SK-N-SH treated with all-trans-retinoic acid at 6 μM for 48 hours (cell line): Measurements from ENCODE around the gene C1orf56.
A peak's percentile ranks its signal among the peaks of the same experiment; 100 is the strongest.

Source experiments
- ATAC-seq: fragments of 200-7000 bp; cut with Tn5 transposase; 3 replicates; pipeline ENCODE4 v1.9.1; 2020; ENCODE audit warnings: mild to moderate bottlenecking, moderate library complexity
- ARNTL ChIP-seq: fragments of 450-650 bp; formaldehyde crosslinking; IDR thresholded peaks from 2 replicates; pipeline ENCODE4 v1.5.0; 2020; ENCODE audit warnings: low read depth, mild to moderate bottlenecking, moderate library complexity, borderline replicate concordance
- BACH2 ChIP-seq: fragments of 250-450 bp; sonication (Bioruptor Pico); IDR thresholded peaks from 2 replicates; pipeline ENCODE4 v1.9.0; 2021; ENCODE audit warnings: mild to moderate bottlenecking, borderline replicate concordance
- CREB5 ChIP-seq: fragments of 250-450 bp; sonication (Bioruptor Pico); IDR thresholded peaks from 2 replicates; pipeline ENCODE4 v1.5.1; 2020; ENCODE audit warnings: low read depth, mild to moderate bottlenecking, moderate library complexity
- CSDC2 ChIP-seq: fragments of 250-450 bp; sonication (Bioruptor Pico); IDR thresholded peaks from 2 replicates; pipeline ENCODE4 v1.5.0; 2020; ENCODE audit warnings: mild to moderate bottlenecking, moderate library complexity
- GLIS3 ChIP-seq: fragments of 250-450 bp; sonication (Bioruptor Pico); IDR thresholded peaks from 2 replicates; pipeline ENCODE4 v1.5.0; 2020; ENCODE audit warnings: mild to moderate bottlenecking, moderate library complexity
- OSR1 ChIP-seq: fragments of 250-450 bp; sonication (Bioruptor Pico); IDR thresholded peaks from 2 replicates; pipeline ENCODE4 v1.8.0; 2022; ENCODE audit warnings: moderate library complexity, mild to moderate bottlenecking, inconsistent platforms
- PATZ1 ChIP-seq: fragments of 250-450 bp; sonication (Bioruptor Pico); IDR thresholded peaks from 2 replicates; pipeline ENCODE4 v1.8.0; 2020; ENCODE audit warnings: mild to moderate bottlenecking, moderate library complexity, borderline replicate concordance
- POU6F1 ChIP-seq: fragments of 250-450 bp; sonication (Bioruptor Pico); IDR thresholded peaks from 2 replicates; pipeline ENCODE4 v1.8.0; 2021; ENCODE audit warnings: low read depth, mild to moderate bottlenecking, moderate library complexity, borderline replicate concordance
- PPARA ChIP-seq: fragments of 250-450 bp; sonication (Bioruptor Pico); IDR thresholded peaks from 2 replicates; pipeline ENCODE4 v1.5.0; 2020; ENCODE audit warnings: mild to moderate bottlenecking, borderline replicate concordance
- RARB ChIP-seq: fragments of 250-450 bp; sonication (Bioruptor Pico); IDR thresholded peaks from 2 replicates; pipeline ENCODE4 v1.8.0; 2021; ENCODE audit warnings: mild to moderate bottlenecking, moderate library complexity
- SNAI2 ChIP-seq: fragments of 250-450 bp; sonication (Bioruptor Pico); IDR thresholded peaks from 2 replicates; pipeline ENCODE4 v1.5.0; 2020; ENCODE audit warnings: mild to moderate bottlenecking, moderate library complexity
- TCF4 ChIP-seq: fragments of 250-450 bp; sonication (Bioruptor Pico); IDR thresholded peaks from 2 replicates; pipeline ENCODE4 v1.8.0; 2021; ENCODE audit warnings: mild to moderate bottlenecking, moderate library complexity, borderline replicate concordance
- TOX ChIP-seq: fragments of 250-450 bp; sonication (Bioruptor Pico); IDR thresholded peaks from 2 replicates; pipeline ENCODE4 v1.8.0; 2021; ENCODE audit warnings: mild to moderate bottlenecking, moderate library complexity, borderline replicate concordance
- TSHZ2 ChIP-seq: fragments of 250-450 bp; sonication (Bioruptor Pico); IDR thresholded peaks from 2 replicates; pipeline ENCODE4 v1.5.0; 2020; ENCODE audit warnings: mild to moderate bottlenecking, moderate library complexity
- ZC3H10 ChIP-seq: fragments of 250-450 bp; sonication (Bioruptor Pico); IDR thresholded peaks from 2 replicates; pipeline ENCODE4 v1.5.1; 2021; ENCODE audit warnings: mild to moderate bottlenecking, moderate library complexity
- ZFP30 ChIP-seq: fragments of 450-650 bp; formaldehyde crosslinking; IDR thresholded peaks from 2 replicates; pipeline ENCODE4 v1.5.0; 2022; ENCODE audit warnings: mild to moderate bottlenecking, moderate library complexity
- ZNF565 ChIP-seq: fragments of 450-650 bp; formaldehyde crosslinking; conservative IDR thresholded peaks from 2 replicates; pipeline ENCODE4 v1.5.0; 2020; ENCODE audit warnings: low read depth, mild to moderate bottlenecking, moderate library complexity
- ZNF70 ChIP-seq: fragments of 450-650 bp; formaldehyde crosslinking; IDR thresholded peaks from 2 replicates; pipeline ENCODE4 v1.5.0; 2020; ENCODE audit warnings: mild to moderate bottlenecking, moderate library complexity
- ZNF8 ChIP-seq: fragments of 450-650 bp; formaldehyde crosslinking; IDR thresholded peaks from 2 replicates; pipeline ENCODE4 v1.5.0; 2020; ENCODE audit warnings: mild to moderate bottlenecking, moderate library complexity

Gene C1orf56

GRCh38 chr1:151024540-151025146 is 22.9 kb upstream of the C1orf56 start:
- TF ChIP-seq ZNF565 (CRISPR knock-in tag) = no peak
- no peak for TF ChIP-seq TCF4 (CRISPR knock-in tag)
- no peak for TF ChIP-seq CSDC2
- no peak for TF ChIP-seq PPARA (CRISPR knock-in tag)
- TF ChIP-seq POU6F1 (CRISPR knock-in tag) = no peak
- TF ChIP-seq TOX = no peak
- TF ChIP-seq PATZ1 (CRISPR knock-in tag) = no peak
- TF ChIP-seq OSR1 (CRISPR knock-in tag) = no peak
- no peak for TF ChIP-seq RARB (CRISPR knock-in tag)
- no peak for TF ChIP-seq ZFP30 (CRISPR knock-in tag)
- no peak for TF ChIP-seq SNAI2 (CRISPR knock-in tag)
- no peak for TF ChIP-seq ARNTL (CRISPR knock-in tag)
- ATAC-seq = peak; percentile 99

GRCh38 chr1:151026460-151026859 is 21.1 kb upstream of the C1orf56 start:
- TF ChIP-seq TSHZ2 (CRISPR knock-in tag) (no peak), OSR1 (CRISPR knock-in tag) (no peak), CSDC2 (no peak), GLIS3 (CRISPR knock-in tag) (no peak), ZFP30 (CRISPR knock-in tag) (no peak), BACH2 (no peak), ZC3H10 (no peak), PATZ1 (CRISPR knock-in tag) (no peak), TOX (no peak), RARB (CRISPR knock-in tag) (no peak), ZNF565 (CRISPR knock-in tag) (no peak), TCF4 (CRISPR knock-in tag) (no peak), ZNF8 (no peak), PPARA (CRISPR knock-in tag) (no peak), ZNF70 (no peak)
- TF ChIP-seq, all 23 proteins: peak for 0
- ATAC-seq = no peak

GRCh38 chr1:151032164-151032563 is 15.4 kb upstream of the C1orf56 start:
- no peak for ATAC-seq
- TF ChIP-seq ZNF565 (CRISPR knock-in tag) = no peak
- no peak for TF ChIP-seq ZNF8
- no peak for TF ChIP-seq OSR1 (CRISPR knock-in tag)
- TF ChIP-seq TCF4 (CRISPR knock-in tag) = no peak
- no peak for TF ChIP-seq ZNF70
- TF ChIP-seq CREB5 (CRISPR knock-in tag) = no peak
- no peak for TF ChIP-seq BACH2
- TF ChIP-seq ARNTL (CRISPR knock-in tag) = no peak
- no peak for TF ChIP-seq CSDC2
- TF ChIP-seq ZC3H10 = no peak
